Prostate gland (tissue), 2 donors: ENCODE data around the gene TBC1D3B. TPM values are rescaled to one million over a fixed set of nuclear protein-coding genes. Genes with fewer than 3 reads are reported as not detected.
"Not testable (repeated sequence)": the region's sequence is repeated elsewhere in the genome, so short reads cannot be mapped to it uniquely, and the experiment has no call there.

ENCODE experiments used
- DNase-seq: peaks from one replicate; pipeline ENCODE4 v3.0.0-alpha.2; 2019; ENCODE audit warnings: low spot score
- H3K27ac ChIP-seq, 2 donors: fragments of 200-600 bp; sonication (generic); 2 replicates each; pipeline ENCODE4 v1.5.1; 2017 to 2019
- H3K27me3 ChIP-seq: fragments of 200-600 bp; sonication (generic); replicated peaks from 2 replicates; pipeline ENCODE4 v1.5.1; 2019; ENCODE audit not compliant: insufficient read depth
- H3K36me3 ChIP-seq, 2 donors: fragments of 200-600 bp; sonication (generic); 1 replicate in 1 of 2; 2 replicates in 1 of 2; pipeline versions ENCODE4 v1.5.1 to v1.8.1; 2017 to 2019
- H3K4me1 ChIP-seq: fragments of 200-600 bp; sonication (generic); replicated peaks from 2 replicates; pipeline ENCODE4 v1.5.1; 2019
- H3K4me3 ChIP-seq, 2 donors: fragments of 200-600 bp; sonication (generic); 2 replicates each; pipeline ENCODE4 v1.5.1; 2017 to 2019
- H3K9me3 ChIP-seq: fragments of 200-600 bp; sonication (generic); 2 replicates; pipeline ENCODE4 v1.5.1; 2017
- CTCF ChIP-seq, 4 experiments: fragments of 200-600 bp in 2 of 4; fragments of 450-650 bp in 2 of 4; sonication (generic) in 2 of 4; IDR thresholded peaks; 1 replicate in 3 of 4; 2 replicates in 1 of 4; pipeline ENCODE4 v1.5.1; 2016 to 2019; ENCODE audit warnings: antibody characterized with exemption in 4 of 4, mild to moderate bottlenecking in 2 of 4, moderate library complexity in 2 of 4
- POLR2A ChIP-seq: fragments of 450-650 bp; IDR thresholded peaks from one replicate; pipeline ENCODE4 v1.6.1; 2016; ENCODE audit warnings: antibody characterized with exemption, mild to moderate bottlenecking
- POLR2AphosphoS5 ChIP-seq: sonication (generic); formaldehyde crosslinking; IDR thresholded peaks from one replicate; pipeline ENCODE4 v1.6.1; 2017; ENCODE audit warnings: antibody characterized with exemption
- WGBS: methylation state at CpG from one replicate; pipeline ENCODE4 v1.1.5; 2018; 5-methylcytosine and 5-hydroxymethylcytosine counted together
- intact Hi-C: fragments of 100-400 bp; cut with DNase I; formaldehyde crosslinking; loops from one replicate; pipeline ENCODE4 v1.14.2; 2022
- total RNA-seq, 2 donors: library from RNA; depleted of rRNA; stranded (reverse); fragments of >200 nt; gene quantifications; one replicate each; pipeline ENCODE4 v1.1.0, GENCODE V29; 2016

Gene TBC1D3B
- total RNA-seq, 2 donors from 2014 or later, result 0.96 to 3.9 TPM

DNA sequence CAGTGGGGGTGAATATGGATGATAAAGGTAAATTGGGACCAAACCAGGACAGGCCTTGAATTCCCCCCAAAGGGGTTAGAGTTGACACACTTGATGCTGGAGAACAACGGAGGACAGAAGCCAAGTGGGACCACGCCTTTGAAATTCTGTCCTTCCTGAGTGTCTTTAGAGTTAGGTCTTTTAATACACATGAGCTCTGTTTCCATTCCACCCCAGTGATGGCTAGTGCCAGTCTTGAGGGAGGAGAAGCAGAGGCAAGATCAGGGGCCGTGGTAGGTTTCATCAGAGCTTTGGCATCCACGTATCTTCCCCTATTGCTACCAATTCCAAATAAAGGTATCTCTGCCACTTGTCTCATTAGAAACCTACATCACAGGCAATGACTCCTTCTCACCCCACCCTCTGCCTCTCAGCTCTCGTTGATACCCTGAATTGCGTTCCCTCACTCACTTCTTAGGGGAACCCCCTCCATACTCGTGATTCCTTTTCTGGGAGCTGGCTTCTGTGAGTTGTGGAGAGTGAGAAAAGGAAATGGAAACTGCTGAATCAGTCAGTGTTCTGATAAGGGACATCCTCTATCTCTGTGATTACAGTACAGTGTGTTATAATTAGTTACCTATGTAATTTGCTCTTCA, 22.5 kb upstream of the TBC1D3B start:
- H3K9me3 ChIP-seq, result no peaks in the 10 kb centered on the region
- H3K36me3 ChIP-seq, result no peaks in the 10 kb centered on the region
- DNase-seq, result no peak
- H3K27me3 ChIP-seq, result no peaks in the 10 kb centered on the region
- intact Hi-C loops, result no loop called here
- no peak overlapping the region for H3K27ac ChIP-seq
- TF ChIP-seq POLR2A (no peak), POLR2AphosphoS5 (no peak), CTCF (IDR thresholded peaks at IDR 0.05) (no peak)
- 80% methylated on average over 7 of the region's 7 CpGs for WGBS
- H3K4me1 ChIP-seq, result no peaks in the 10 kb centered on the region
- H3K4me3 ChIP-seq, result no peak overlapping the region

- TF ChIP-seq POLR2A (no peak), POLR2AphosphoS5 (no peak), CTCF (IDR thresholded peaks at IDR 0.05) (no peak)
- WGBS, result 13% methylated on average over 4 of the region's 4 CpGs
- Histone ChIP-seq H3K9me3 (no peaks in the 10 kb centered on the region), H3K4me3 (no peak overlapping the region), H3K27me3 (no peaks in the 10 kb centered on the region), H3K4me1 (no peaks in the 10 kb centered on the region), H3K36me3 (no peaks in the 10 kb centered on the region), H3K27ac (no peak overlapping the region)
- DNase-seq, result no peak
- intact Hi-C loops, result no loop called here
Observed at GRCh38 chr17:36197387-36197703, 20.9 kb upstream of the TBC1D3B start.

DNA sequence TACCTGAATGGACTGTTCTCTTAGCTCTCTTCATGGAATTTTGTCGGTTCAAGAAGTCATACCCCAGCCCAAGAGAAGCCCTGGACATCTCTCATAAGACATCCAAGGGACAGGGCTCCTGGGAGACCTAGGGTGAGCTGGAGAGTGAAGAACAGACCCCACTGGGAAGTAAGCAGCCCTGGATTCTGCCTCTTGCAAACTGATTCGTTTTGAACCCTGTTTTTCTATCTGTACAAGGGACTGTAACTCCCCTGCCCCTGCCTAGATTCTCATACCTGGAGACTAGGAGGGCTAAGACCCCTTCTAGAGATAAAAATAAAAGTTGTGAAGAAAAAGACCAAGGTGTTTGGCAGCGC, 19.7 kb upstream of the TBC1D3B start:
- DNase-seq, result no peak
- Histone ChIP-seq H3K4me1 (no peaks in the 10 kb centered on the region), H3K27ac (no peak overlapping the region), H3K36me3 (no peaks in the 10 kb centered on the region), H3K4me3 (no peak overlapping the region), H3K27me3 (no peaks in the 10 kb centered on the region), H3K9me3 (no peaks in the 10 kb centered on the region)
- intact Hi-C loops, result no loop called here
- no peak for TF ChIP-seq CTCF (IDR thresholded peaks at IDR 0.05)
- no peak for TF ChIP-seq POLR2A
- TF ChIP-seq POLR2AphosphoS5, result no peak
- 77% methylated on average over 3 of the region's 3 CpGs for WGBS

DNA sequence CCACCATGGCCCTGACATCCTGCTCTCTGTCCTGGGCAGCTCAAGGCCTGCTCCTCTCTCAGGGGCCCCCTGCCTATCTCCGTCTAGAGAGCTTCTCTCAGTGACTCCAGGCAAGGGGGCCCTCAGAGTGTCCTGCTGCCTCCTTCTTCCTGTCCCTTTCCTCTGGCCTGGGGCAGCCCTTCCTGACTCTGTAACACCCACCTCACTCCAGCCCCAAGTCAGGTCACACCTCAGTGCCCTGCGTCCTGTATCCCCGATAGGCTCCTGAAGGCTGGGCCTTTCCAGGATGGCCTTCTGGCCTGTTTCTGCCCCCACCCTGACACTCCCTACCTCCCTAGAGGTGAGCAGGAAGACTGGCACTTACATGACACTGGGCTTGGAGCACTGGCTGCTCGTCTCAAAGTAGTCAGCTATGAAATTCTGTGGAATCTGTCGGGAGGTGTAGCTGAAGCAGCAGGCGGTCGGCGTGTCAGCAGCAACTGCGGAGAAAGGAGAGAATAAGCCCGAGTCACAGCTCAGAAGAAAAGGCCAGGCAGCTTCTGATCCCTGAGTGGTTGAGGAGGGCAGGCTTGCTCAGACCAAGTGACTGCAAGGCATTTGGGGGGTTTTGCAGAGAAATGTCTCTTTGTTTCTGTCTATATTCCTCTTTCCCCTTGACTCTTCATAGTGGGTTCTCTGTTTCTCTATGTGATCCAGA, 19.1 kb upstream of the TBC1D3B start:
- no peak overlapping the region for H3K27ac ChIP-seq
- WGBS, result 71% methylated on average over 10 of the region's 10 CpGs
- no peak for DNase-seq

GRCh38 chr17:36194832-36195433, 18.5 kb upstream of the TBC1D3B start:
- H3K9me3 ChIP-seq, intact Hi-C loops, H3K36me3 ChIP-seq, H3K27me3 ChIP-seq, H3K4me3 ChIP-seq, H3K27ac ChIP-seq, DNase-seq, H3K4me1 ChIP-seq: not testable (repeated sequence)
- 86% methylated on average over 10 of the region's 10 CpGs for WGBS

More for the DNA sequence above, 19.1 kb upstream of the TBC1D3B start:
- no peak overlapping the region for H3K4me3 ChIP-seq
- H3K9me3 ChIP-seq, result no peaks in the 10 kb centered on the region
- H3K27me3 ChIP-seq, result no peaks in the 10 kb centered on the region
- TF ChIP-seq POLR2A, result no peak
- no peak for TF ChIP-seq CTCF (IDR thresholded peaks at IDR 0.05)
- no peak for TF ChIP-seq POLR2AphosphoS5
- H3K36me3 ChIP-seq, result no peaks in the 10 kb centered on the region
- no peaks in the 10 kb centered on the region for H3K4me1 ChIP-seq
- intact Hi-C loops, result no loop called here

DNA sequence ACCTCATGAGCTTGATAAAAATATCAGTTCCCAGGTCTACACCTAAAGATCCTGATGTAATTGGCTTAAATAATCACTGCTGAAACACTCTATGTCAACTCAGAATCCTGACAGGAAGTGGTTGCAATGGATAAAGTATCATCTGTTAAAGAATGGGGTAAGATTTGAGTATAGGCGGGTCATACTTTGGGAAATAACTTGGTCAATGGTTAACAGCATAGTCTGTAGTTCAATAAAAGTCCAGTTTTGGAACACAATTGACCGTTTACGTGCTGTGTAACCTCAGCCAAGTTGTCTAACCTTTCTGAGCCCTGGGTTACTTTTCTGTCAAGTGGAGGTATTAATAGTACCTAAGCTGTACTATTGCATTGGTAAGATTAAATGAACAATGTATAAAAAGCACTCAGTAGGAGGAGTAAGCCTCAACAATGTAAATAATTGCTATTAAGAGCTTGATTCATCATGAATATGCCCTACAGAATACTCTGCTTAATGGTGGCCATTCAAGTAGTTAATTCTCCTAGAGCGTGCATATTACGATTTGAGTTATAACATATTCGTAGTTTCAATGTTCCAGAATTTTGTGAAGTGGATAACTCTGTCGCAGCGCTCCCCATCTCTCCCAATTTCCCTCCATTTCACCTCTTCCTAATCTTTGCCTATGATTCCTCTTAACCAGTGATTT, 17.9 kb upstream of the TBC1D3B start:
- 84% methylated on average over 7 of the region's 8 CpGs for WGBS
- H3K27ac ChIP-seq, H3K27me3 ChIP-seq, H3K36me3 ChIP-seq, H3K4me1 ChIP-seq, DNase-seq, H3K4me3 ChIP-seq, intact Hi-C loops, H3K9me3 ChIP-seq: not testable (repeated sequence)
